Small intestine (tissue), 7 donors: ENCODE data around the gene NYNRIN. TPM values are rescaled to one million over a fixed set of nuclear protein-coding genes. Genes with fewer than 3 reads are reported as not detected.
A peak's percentile ranks its signal among the peaks of the same experiment; 100 is the strongest.

Source experiments
- DNase-seq, 2 donors: peaks; one replicate each; pipeline versions ENCODE4 v3.0.0 to v3.0.0-alpha.2; 2013
- FAIRE-seq: peaks from 2 replicates; lab custom pipeline; 2012; peaks lifted over from hg19 to GRCh38; lab: Jason Lieb, UNC
- H3K27ac ChIP-seq, 3 donors: one replicate each; pipeline ENCODE4 v1.5.1; 2013; ENCODE audit warnings: low read length in 2 of 3, mild to moderate bottlenecking in 2 of 3, control low read depth in 1 of 3, inconsistent platforms in 1 of 3, low read depth in 1 of 3, moderate library complexity in 1 of 3
- H3K27me3 ChIP-seq, 3 donors: one replicate each; pipeline ENCODE4 v1.6.1; 2013; ENCODE audit warnings: low read length in 3 of 3, inconsistent platforms in 1 of 3; ENCODE audit not compliant: control insufficient read depth in 3 of 3, insufficient read depth in 3 of 3
- H3K36me3 ChIP-seq, 3 donors: one replicate each; pipeline ENCODE4 v1.6.1; 2013; ENCODE audit warnings: low read length in 3 of 3, inconsistent platforms in 1 of 3, low read depth in 1 of 3, mild to moderate bottlenecking in 1 of 3, moderate library complexity in 1 of 3; ENCODE audit not compliant: control insufficient read depth in 3 of 3, insufficient read depth in 2 of 3
- H3K4me1 ChIP-seq, 3 donors: one replicate each; pipeline ENCODE4 v1.6.1; 2013; ENCODE audit warnings: low read length in 2 of 3, inconsistent platforms in 1 of 3, low read depth in 1 of 3, mild to moderate bottlenecking in 1 of 3, moderate library complexity in 1 of 3; ENCODE audit not compliant: control insufficient read depth in 3 of 3, insufficient read depth in 2 of 3
- H3K4me3 ChIP-seq, 3 donors: one replicate each; pipeline ENCODE4 v1.5.1; 2013; ENCODE audit warnings: low read length in 3 of 3, control low read depth in 1 of 3, inconsistent platforms in 1 of 3, low read depth in 1 of 3, mild to moderate bottlenecking in 1 of 3, moderate library complexity in 1 of 3
- H3K9me3 ChIP-seq, 2 donors: one replicate each; pipeline ENCODE4 v1.6.1; 2013; ENCODE audit warnings: low read depth in 1 of 2, low read length in 1 of 2; ENCODE audit not compliant: control insufficient read depth in 2 of 2, insufficient read depth in 1 of 2
- WGBS, 3 donors: extraction: QIAGEN DNeasy Blood & Tissue Kit; methylation state at CpG; one replicate each; pipeline ENCODE4 v1.1.7; 2013; 5-methylcytosine and 5-hydroxymethylcytosine counted together
- polyA plus RNA-seq, 4 donors: library from polyadenylated mRNA; stranded (reverse) in 3 of 4; unstranded in 1 of 4; fragments of 200-250 nt in 3 of 4; fragments of 120-200 nt in 1 of 4; gene quantifications; one replicate each; pipeline versions ENCODE4 v1.2.1 to v1.2.3, GENCODE V29; 2013
- donor health status: healthy with polysubstance abuse.
- donor health status: control.
- donor health status: control.
- donor health status: Bipolar disorder and iron deficiency.
- donor health status: healthy.

The NYNRIN gene
- polyA plus RNA-seq, 4 donors, result 0.22 to 53.2 (median 3.9) TPM

DNA sequence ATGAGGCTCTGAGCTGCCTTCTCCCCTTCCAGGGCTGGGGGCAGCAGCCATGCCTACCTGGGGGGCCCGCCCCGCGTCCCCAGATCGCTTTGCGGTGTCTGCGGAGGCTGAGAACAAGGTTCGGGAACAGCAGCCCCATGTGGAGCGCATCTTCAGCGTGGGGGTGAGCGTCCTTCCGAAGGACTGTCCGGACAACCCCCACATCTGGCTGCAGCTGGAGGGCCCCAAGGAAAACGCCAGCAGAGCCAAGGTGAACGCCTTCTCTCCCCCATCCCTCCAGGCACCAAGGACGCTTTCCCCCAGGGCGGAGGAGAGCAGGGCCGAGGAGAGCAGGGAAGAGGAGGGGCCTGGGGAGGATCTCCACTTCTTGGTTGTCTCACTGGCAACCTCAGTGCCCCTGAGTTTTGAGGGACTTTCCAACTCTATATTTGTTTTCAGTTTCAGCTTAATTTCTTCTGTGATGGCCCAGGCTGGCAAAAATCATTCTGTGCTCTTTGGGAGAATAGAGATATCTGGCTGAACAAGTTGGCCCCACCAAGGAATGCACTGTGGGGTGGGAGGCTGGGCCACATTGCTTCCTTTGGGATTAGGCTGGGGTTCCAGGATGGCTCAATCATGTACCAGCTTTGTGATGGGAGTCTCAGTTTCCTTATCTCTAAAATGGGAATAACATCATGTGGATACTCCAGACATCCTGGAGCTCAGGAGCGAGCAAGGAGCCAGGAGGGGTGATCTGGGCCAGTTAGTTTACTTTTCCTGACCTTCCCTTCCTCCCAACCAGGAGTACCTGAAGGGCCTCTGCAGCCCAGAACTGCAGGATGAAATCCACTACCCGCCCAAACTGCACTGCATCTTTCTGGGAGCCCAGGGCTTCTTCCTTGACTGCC lies 32.1 kb downstream of the NYNRIN start:
- peak overlapping the region; percentile 67 to 89 (median 81) for H3K4me3 ChIP-seq
- peaks cover 9 to 57% (median 9%) of the 10 kb centered on the region in 3 donors for H3K4me1 ChIP-seq
- peaks cover 0 to 39% (median 5%) of the 10 kb centered on the region in 3 donors for H3K36me3 ChIP-seq
- H3K9me3 ChIP-seq, result no peaks in the 10 kb centered on the region
- no peaks in the 10 kb centered on the region for H3K27me3 ChIP-seq
- peak overlapping the region; percentile 85 to 96 (median 95) for H3K27ac ChIP-seq
- FAIRE-seq (no peak), DNase-seq (peak in 1 of 2 donors; percentile 62)
- WGBS, 3 donors, result 10 to 12% (median 11%) methylated on average over 17 to 19 of the region's 19 CpGs

DNA sequence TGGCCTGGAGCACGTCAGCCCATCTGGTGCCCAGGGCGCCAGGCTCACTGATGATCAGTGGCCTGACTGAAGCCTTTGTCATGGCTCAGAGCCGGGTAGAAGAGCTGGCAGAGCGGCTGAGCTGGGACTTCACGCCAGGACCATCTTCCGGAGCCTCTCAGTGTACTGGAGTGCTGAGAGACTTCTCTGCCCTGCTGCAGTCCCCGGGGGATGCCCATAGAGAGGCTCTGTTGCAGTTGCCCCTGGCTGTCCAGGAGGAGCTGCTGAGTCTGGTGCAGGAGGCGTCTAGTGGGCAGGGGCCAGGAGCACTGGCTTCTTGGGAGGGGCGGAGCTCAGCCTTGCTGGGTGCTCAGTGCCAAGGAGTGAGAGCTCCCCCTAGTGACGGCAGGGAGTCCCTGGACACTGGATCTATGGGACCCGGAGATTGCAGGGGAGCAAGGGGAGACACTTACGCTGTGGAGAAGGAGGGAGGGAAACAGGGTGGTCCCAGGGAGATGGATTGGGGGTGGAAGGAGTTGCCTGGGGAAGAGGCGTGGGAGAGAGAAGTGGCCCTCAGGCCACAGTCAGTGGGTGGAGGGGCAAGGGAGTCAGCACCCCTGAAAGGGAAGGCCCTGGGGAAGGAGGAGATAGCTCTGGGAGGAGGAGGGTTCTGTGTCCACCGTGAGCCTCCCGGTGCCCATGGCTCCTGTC lies 32.9 kb downstream of the NYNRIN start:
- WGBS, 3 donors, result 30 to 34% (median 31%) methylated on average over 13 to 15 of the region's 15 CpGs
- DNase-seq (peak; percentile 94), FAIRE-seq (no peak)
- Histone ChIP-seq H3K9me3 (no peaks in the 10 kb centered on the region), H3K36me3 (peaks cover 0 to 45% (median 10%) of the 10 kb centered on the region in 3 donors), H3K27ac (peak overlapping the region in 2 of 3 donors; percentile 85 to 95), H3K4me1 (peaks cover 9 to 50% (median 9%) of the 10 kb centered on the region in 3 donors), H3K27me3 (no peaks in the 10 kb centered on the region), H3K4me3 (peak overlapping the region in 2 of 3 donors; percentile 67 to 89)

DNA sequence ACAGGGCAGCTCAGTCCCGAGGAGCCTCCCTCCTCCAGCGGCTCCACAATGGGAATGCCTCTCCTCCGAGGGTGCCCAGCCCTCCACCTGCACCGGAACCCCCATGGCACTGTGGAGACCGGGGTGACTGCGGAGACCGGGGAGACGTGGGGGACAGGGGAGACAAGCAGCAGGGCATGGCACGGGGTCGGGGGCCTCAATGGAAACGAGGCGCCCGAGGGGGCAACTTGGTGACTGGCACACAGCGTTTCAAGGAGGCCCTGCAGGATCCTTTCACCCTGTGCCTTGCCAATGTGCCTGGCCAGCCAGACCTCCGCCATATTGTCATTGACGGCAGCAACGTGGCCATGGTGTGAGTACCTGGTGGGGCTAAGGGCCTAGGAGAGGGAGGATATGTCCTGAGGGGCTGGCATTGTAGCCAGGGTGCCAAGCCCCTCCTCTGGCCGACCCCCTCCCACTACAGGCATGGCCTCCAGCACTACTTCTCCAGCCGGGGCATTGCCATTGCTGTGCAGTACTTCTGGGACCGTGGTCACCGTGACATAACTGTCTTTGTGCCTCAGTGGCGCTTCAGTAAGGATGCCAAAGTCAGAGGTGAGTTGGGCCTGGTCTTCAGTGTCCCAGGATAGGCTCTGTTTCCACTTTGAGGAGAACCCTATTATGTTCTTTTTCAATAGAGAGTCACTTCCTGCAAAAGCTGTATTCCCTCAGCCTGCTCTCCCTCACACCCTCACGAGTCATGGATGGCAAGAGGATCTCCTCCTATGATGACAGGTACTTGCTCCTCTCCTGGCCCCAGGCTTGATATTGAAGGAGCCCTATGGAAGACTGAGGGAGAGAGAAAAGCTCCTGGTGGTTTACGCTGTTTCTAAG lies 33.7 kb downstream of the NYNRIN start:
- peaks cover 0 to 52% (median 14%) of the 10 kb centered on the region in 3 donors for H3K36me3 ChIP-seq
- DNase-seq, result no peak

DNA sequence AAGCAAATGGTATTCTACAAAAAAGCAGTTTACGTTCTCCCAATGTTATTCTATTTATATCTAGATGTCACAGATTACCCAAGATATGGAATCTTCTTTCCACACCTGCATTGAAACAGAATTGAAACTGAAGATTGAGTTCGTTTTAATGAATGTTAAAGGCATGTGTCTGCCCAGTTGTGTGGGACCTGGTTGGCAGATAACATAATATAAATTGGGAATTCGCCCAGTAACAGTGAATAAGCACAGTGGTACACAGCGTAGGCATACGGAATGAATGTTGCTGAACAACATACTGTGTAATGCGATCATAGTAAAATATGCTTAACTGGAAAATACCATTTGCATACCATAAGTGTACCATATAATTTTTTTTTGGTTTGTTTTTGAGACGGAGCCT lies 35.2 kb downstream of the NYNRIN start:
- WGBS, 3 donors, result 81 to 86% (median 86%) methylated on average over 7 of the region's 7 CpGs
- DNase-seq (no peak), FAIRE-seq (no peak)
- Histone ChIP-seq H3K27ac (no peak overlapping the region), H3K4me3 (no peak overlapping the region), H3K4me1 (peaks cover 2 to 28% (median 6%) of the 10 kb centered on the region in 3 donors), H3K27me3 (no peaks in the 10 kb centered on the region), H3K36me3 (peaks cover 0 to 65% (median 26%) of the 10 kb centered on the region in 3 donors), H3K9me3 (no peaks in the 10 kb centered on the region)

More for the DNA sequence above, 33.7 kb downstream of the NYNRIN start:
- Histone ChIP-seq H3K4me3 (peak overlapping the region in 1 of 3 donors; percentile 4), H3K9me3 (no peaks in the 10 kb centered on the region), H3K27me3 (no peaks in the 10 kb centered on the region), H3K27ac (no peak overlapping the region), H3K4me1 (peaks cover 9 to 44% (median 9%) of the 10 kb centered on the region in 3 donors)
- WGBS, 3 donors, result 72 to 84% (median 82%) methylated on average over 19 to 24 of the region's 24 CpGs
- no peak for FAIRE-seq

DNA sequence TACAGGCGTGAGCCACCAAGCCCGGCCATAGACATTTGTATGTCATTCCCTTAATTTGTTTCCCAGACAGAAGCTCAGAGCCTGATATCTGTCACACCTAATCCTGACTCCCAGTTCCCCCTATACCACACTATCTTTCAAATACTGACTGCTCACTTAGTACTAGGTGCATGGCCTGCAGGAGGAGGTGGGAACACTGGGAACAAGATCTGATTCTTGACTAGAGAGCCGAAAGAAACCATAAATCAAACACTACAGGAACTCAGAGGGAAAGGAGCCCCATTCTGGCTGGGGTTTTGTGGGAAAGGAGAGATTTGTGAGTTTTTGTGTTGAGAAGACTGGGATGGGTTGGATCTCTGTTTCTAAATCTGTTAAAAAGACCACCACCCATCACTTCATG lies 35.9 kb downstream of the NYNRIN start:
- Histone ChIP-seq H3K4me1 (peaks cover 0 to 22% (median 3%) of the 10 kb centered on the region in 3 donors), H3K27me3 (no peaks in the 10 kb centered on the region), H3K27ac (no peak overlapping the region), H3K4me3 (no peak overlapping the region), H3K36me3 (peaks cover 0 to 68% (median 26%) of the 10 kb centered on the region in 3 donors), H3K9me3 (no peaks in the 10 kb centered on the region)
- FAIRE-seq, result no peak
- DNase-seq, result no peak
- 80 to 85% (median 85%) methylated on average over 3 of the region's 3 CpGs for WGBS, 3 donors

DNA sequence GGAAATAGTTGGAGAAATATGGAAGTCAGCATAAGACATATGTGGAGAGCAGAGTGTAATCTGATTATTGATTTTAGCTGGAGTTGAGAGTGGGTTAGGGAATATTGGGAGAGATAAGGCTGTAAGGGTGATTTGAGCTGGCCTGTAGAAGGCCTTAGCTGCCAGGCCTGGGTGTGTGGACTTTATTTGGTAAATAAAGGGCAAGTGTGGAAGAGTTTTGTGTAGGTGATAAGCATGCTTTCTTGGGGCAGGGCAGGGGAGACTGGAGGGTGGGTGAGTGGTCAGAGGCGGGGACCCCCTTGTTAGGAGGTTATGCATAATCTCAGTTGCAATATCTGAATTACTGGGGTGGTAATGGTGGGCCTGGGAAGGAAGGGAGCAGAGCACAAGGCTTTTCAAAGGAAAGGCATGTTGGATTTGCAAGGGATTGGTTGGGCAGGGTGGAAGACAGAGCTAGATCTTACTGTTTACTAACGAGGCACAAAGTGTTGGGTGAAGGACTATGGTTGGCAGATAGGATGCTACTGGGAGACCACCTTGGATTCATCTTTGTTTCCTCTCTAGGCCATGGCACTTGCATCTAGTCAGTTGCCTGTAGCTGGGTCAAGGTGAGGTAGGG lies 36.5 kb downstream of the NYNRIN start:
- WGBS, 3 donors, result 80 to 93% (median 81%) methylated on average over 2 of the region's 2 CpGs
- Histone ChIP-seq H3K4me3 (no peak overlapping the region), H3K4me1 (peaks cover 0 to 22% (median 3%) of the 10 kb centered on the region in 3 donors), H3K27me3 (no peaks in the 10 kb centered on the region), H3K27ac (no peak overlapping the region), H3K9me3 (no peaks in the 10 kb centered on the region), H3K36me3 (peaks cover 0 to 74% (median 29%) of the 10 kb centered on the region in 3 donors)
- DNase-seq (no peak), FAIRE-seq (no peak)

DNA sequence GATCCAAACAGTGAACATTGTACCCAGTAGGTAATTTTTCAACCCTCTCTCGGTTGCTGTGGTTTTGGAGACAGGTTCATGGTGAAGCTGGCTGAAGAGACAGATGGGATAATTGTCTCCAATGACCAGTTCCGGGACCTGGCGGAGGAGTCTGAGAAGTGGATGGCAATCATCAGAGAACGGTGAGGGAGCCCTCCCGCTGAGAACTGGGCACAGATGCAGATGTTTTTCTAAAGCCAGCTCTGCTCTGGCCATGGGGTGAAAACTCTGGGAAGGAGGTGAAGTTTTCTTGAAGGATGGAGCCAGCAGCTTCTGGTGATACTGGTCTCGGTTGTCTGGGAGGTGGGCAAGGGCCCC lies 37.2 kb downstream of the NYNRIN start:
- H3K4me3 ChIP-seq, result no peak overlapping the region
- WGBS, 3 donors, result 63 to 71% (median 68%) methylated on average over 6 of the region's 6 CpGs
- H3K27me3 ChIP-seq, result no peaks in the 10 kb centered on the region
- FAIRE-seq (no peak), DNase-seq (no peak)
- peaks cover 0 to 76% (median 32%) of the 10 kb centered on the region in 3 donors for H3K36me3 ChIP-seq
- peak overlapping the region in 2 of 3 donors; percentile 2 to 18 for H3K27ac ChIP-seq
- H3K4me1 ChIP-seq, result peaks cover 0 to 20% (median 1%) of the 10 kb centered on the region in 3 donors
- H3K9me3 ChIP-seq, result no peaks in the 10 kb centered on the region
